Keratinocyte (primary cell): Measurements from ENCODE around the gene GPR157. TPM values are rescaled to one million over a fixed set of nuclear protein-coding genes. Genes with fewer than 3 reads are reported as not detected.
A peak's percentile ranks its signal among the peaks of the same experiment; 100 is the strongest.

Source experiments
- DNase-seq: peaks from one replicate; pipeline ENCODE4 v3.0.0-alpha.2; 2011; ENCODE audit warnings: low read depth, missing footprints, low spot score
- FAIRE-seq: peaks from 2 replicates; lab custom pipeline; 2011; peaks lifted over from hg19 to GRCh38; lab: Jason Lieb, UNC
- H2AFZ ChIP-seq: 2 replicates; pipeline ENCODE4 v1.6.0; 2012; ENCODE audit warnings: low read length, control low read depth, inconsistent platforms; ENCODE audit not compliant: control insufficient read depth
- H3K27ac ChIP-seq: 2 replicates; pipeline ENCODE4 v1.5.1; 2011; ENCODE audit warnings: low read length; ENCODE audit not compliant: control insufficient read depth, insufficient read depth
- H3K27me3 ChIP-seq: 3 replicates; pipeline ENCODE4 v1.6.0; 2011; ENCODE audit warnings: low read length; ENCODE audit not compliant: control insufficient read depth, insufficient read depth; ENCODE audit errors: extremely low read depth
- H3K36me3 ChIP-seq, 2 experiments: 2 replicates in 1 of 2; 3 replicates in 1 of 2; pipeline ENCODE4 v1.5.1; 2011; ENCODE audit warnings: low read length in 2 of 2, mild to moderate bottlenecking in 1 of 2; ENCODE audit not compliant: control insufficient read depth in 2 of 2, insufficient read depth in 2 of 2; ENCODE audit errors: extremely low read depth in 1 of 2
- H3K4me1 ChIP-seq: 3 replicates; pipeline ENCODE4 v1.5.1; 2011; ENCODE audit warnings: low read length; ENCODE audit not compliant: control insufficient read depth, insufficient read depth; ENCODE audit errors: extremely low read depth
- H3K4me2 ChIP-seq: 3 replicates; pipeline ENCODE4 v1.6.0; 2011; ENCODE audit warnings: low read depth, low read length; ENCODE audit not compliant: control insufficient read depth, insufficient read depth; ENCODE audit errors: extremely low read depth
- H3K4me3 ChIP-seq, 3 experiments: fragments of 200-600 bp in 1 of 3; sonication (generic) in 1 of 3; 2 replicates in 2 of 3; 3 replicates in 1 of 3; pipeline ENCODE4 v1.5.1; 2011 to 2016; ENCODE audit warnings: low read length in 3 of 3, mild to moderate bottlenecking in 3 of 3, control low read depth in 2 of 3, inconsistent platforms in 1 of 3, low read depth in 1 of 3, mixed read lengths in 1 of 3, mixed run types in 1 of 3, moderate library complexity in 1 of 3; ENCODE audit not compliant: control insufficient read depth in 2 of 3, insufficient read depth in 2 of 3; ENCODE audit errors: extremely low read depth in 1 of 3
- H3K79me2 ChIP-seq: 2 replicates; pipeline ENCODE4 v1.6.0; 2012; ENCODE audit warnings: low read length; ENCODE audit not compliant: control insufficient read depth, insufficient read depth
- H3K9ac ChIP-seq: 3 replicates; pipeline ENCODE4 v1.6.0; 2011; ENCODE audit warnings: low read length; ENCODE audit not compliant: control insufficient read depth, insufficient read depth; ENCODE audit errors: extremely low read depth
- H3K9me1 ChIP-seq: 3 replicates; pipeline ENCODE4 v1.6.0; 2011; ENCODE audit warnings: low read length; ENCODE audit not compliant: control insufficient read depth, insufficient read depth; ENCODE audit errors: extremely low read depth
- H3K9me3 ChIP-seq: 2 replicates; pipeline ENCODE4 v1.5.1; 2012; ENCODE audit warnings: low read depth, low read length; ENCODE audit not compliant: control insufficient read depth
- H4K20me1 ChIP-seq: 3 replicates; pipeline ENCODE4 v1.6.0; 2011; ENCODE audit warnings: low read length; ENCODE audit not compliant: control insufficient read depth, insufficient read depth; ENCODE audit errors: extremely low read depth
- EZH2 ChIP-seq: IDR thresholded peaks from one replicate; pipeline ENCODE4 v1.6.1; 2012; ENCODE audit warnings: inconsistent platforms, mild to moderate bottlenecking, low read length, moderate library complexity
- dilution Hi-C: fragments of 300-500 bp; cut with MboI; formaldehyde crosslinking; loops from one replicate; pipeline ENCODE4 v1.7.0; 2020; ENCODE audit warnings: low sequenced_read_pairs; ENCODE audit not compliant: extremely low pct_ligation_motif_present
- polyA plus RNA-seq, 5 experiments: library from polyadenylated mRNA; depleted of rRNA in 3 of 5; stranded (reverse) in 3 of 5; stranded (forward) in 1 of 5; unstranded in 1 of 5; fragments of >200 nt; gene quantifications; 1 replicate in 1 of 5; 2 replicates in 3 of 5; 3 replicates in 1 of 5; pipeline versions ENCODE4 v1.2.1 to v1.2.3, GENCODE V29; 2011 to 2012; ENCODE audit warnings: missing spikeins in 2 of 5, low read depth in 1 of 5, low replicate concordance in 1 of 5
- TF ChIP-seq, protein P1 (sequence below), 3 experiments: IDR thresholded peaks in 1 of 3; conservative IDR thresholded peaks in 1 of 3; optimal IDR thresholded peaks in 1 of 3; 2 replicates in 2 of 3; 3 replicates in 1 of 3; pipeline versions ENCODE3 to v1.5.1; 2011; ENCODE audit warnings: low read length in 3 of 3, mild to moderate bottlenecking in 3 of 3, moderate library complexity in 2 of 3, control low read depth in 1 of 3, inconsistent platforms in 1 of 3; ENCODE audit not compliant: insufficient read depth in 2 of 3; ENCODE audit errors: extremely low read depth in 1 of 3

Gene GPR157
- polyA plus RNA-seq, 1 donor (not counting 4 experiments of a cell fraction or from before 2014, with no cell fraction given) = 6.5 TPM

DNA sequence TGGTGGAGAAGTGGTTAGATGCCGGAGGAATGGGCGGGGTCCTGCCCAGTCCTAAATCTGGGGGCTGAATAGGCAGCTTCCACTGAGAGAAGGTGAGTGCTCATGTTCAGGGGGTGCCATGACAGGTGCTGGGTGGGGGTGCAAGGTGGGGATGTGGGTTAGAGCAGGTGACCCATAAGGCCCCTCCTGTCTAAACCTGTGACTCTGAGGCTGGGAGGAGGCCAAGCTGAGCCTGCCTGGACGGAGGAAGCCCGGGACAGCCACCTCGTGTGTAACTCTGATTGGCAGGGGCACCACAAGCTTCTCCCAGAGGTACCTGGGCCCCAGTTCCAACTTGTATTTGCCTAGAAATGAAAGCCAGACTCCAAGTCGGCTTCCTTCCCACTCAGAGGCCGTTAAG lies 10.7 kb downstream of the GPR157 start:
- Histone ChIP-seq H3K27ac (no peak overlapping the region), H3K9me3 (no peaks in the 10 kb centered on the region), H3K4me2 (no peak overlapping the region), H3K79me2 (peaks cover 20% of the 10 kb centered on the region), H3K27me3 (no peaks in the 10 kb centered on the region), H3K36me3 (peaks cover 2 to 3% of the 10 kb centered on the region in 2 experiments), H3K9me1 (no peaks in the 10 kb centered on the region), H3K4me1 (peaks cover 23% of the 10 kb centered on the region), H3K4me3 (no peak overlapping the region), H2AFZ (no peak overlapping the region), H4K20me1 (no peaks in the 10 kb centered on the region), H3K9ac (no peak overlapping the region)
- DNase-seq = no peak
- TF ChIP-seq EZH2 = no peak
- TF ChIP-seq, protein P1, sequence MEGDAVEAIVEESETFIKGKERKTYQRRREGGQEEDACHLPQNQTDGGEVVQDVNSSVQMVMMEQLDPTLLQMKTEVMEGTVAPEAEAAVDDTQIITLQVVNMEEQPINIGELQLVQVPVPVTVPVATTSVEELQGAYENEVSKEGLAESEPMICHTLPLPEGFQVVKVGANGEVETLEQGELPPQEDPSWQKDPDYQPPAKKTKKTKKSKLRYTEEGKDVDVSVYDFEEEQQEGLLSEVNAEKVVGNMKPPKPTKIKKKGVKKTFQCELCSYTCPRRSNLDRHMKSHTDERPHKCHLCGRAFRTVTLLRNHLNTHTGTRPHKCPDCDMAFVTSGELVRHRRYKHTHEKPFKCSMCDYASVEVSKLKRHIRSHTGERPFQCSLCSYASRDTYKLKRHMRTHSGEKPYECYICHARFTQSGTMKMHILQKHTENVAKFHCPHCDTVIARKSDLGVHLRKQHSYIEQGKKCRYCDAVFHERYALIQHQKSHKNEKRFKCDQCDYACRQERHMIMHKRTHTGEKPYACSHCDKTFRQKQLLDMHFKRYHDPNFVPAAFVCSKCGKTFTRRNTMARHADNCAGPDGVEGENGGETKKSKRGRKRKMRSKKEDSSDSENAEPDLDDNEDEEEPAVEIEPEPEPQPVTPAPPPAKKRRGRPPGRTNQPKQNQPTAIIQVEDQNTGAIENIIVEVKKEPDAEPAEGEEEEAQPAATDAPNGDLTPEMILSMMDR (optimal IDR thresholded peaks at IDR 0.05 in 1 of 3, IDR thresholded peaks at IDR 0.05 in 1 of 3, conservative IDR thresholded peaks at IDR 0.05 in 1 of 3; ENCODE audit: extremely low read depth in 1 of 3, insufficient read depth in 2 of 3, low read length in 3 of 3) = no peak
- dilution Hi-C loops = no loop called here
- no peak for FAIRE-seq

GRCh38 chr1:9115351-9116205 lies 13.3 kb downstream of the GPR157 start:
- Histone ChIP-seq H3K9ac (peak overlapping the region; percentile 18), H2AFZ (no peak overlapping the region), H3K9me1 (no peaks in the 10 kb centered on the region), H3K79me2 (peaks cover 12% of the 10 kb centered on the region), H3K27ac (peak overlapping the region; percentile 44), H3K27me3 (no peaks in the 10 kb centered on the region), H4K20me1 (no peaks in the 10 kb centered on the region), H3K36me3 (peaks cover 4 to 6% of the 10 kb centered on the region in 2 experiments), H3K4me2 (peak overlapping the region; percentile 25), H3K4me1 (peaks cover 39% of the 10 kb centered on the region), H3K4me3 (no peak overlapping the region), H3K9me3 (no peaks in the 10 kb centered on the region)
- dilution Hi-C loops = no loop called here
- DNase-seq (no peak), FAIRE-seq (no peak)
- TF ChIP-seq, protein P1 (optimal IDR thresholded peaks at IDR 0.05 in 1 of 3, IDR thresholded peaks at IDR 0.05 in 1 of 3, conservative IDR thresholded peaks at IDR 0.05 in 1 of 3; ENCODE audit: extremely low read depth in 1 of 3, insufficient read depth in 2 of 3, low read length in 3 of 3) = no peak
- no peak for TF ChIP-seq EZH2
